Measurements from ENCODE around the gene PCDH15. TPM values are rescaled to one million over a fixed set of nuclear protein-coding genes. Genes with fewer than 3 reads are reported as not detected.

The PCDH15 gene
- polyA plus RNA-seq, 1 of the 3 experiments (the other 2 are of a cell fraction), result 0.03 TPM

GRCh38 chr10:54319341-54319740 lies 481.7 kb downstream of the PCDH15 start:
- Histone ChIP-seq H3K79me2 (ENCODE audit: insufficient read depth) (no peaks in the 10 kb centered on the region), H3K4me2 (no peak overlapping the region), H3K27ac (ENCODE audit: low read depth in 2 of 2, low read length in 1 of 2) (no peak overlapping the region), H4K20me1 (ENCODE audit: insufficient read depth) (no peaks in the 10 kb centered on the region), H2AFZ (ENCODE audit: low read depth) (no peak overlapping the region), H3K9me3 (no peaks in the 10 kb centered on the region), H3K4me1 (ENCODE audit: control insufficient read depth in 1 of 2, insufficient read depth in 2 of 2, low read depth in 1 of 2, low read length in 1 of 2) (no peaks in the 10 kb centered on the region; a peak in 1 of 4 replicates), H3K9me2 (no peaks in the 10 kb centered on the region), H3K9ac (no peak overlapping the region), H3F3A (replicated peaks; ENCODE audit: insufficient read depth) (no peaks in the 10 kb centered on the region), H3K4me3 (ENCODE audit: low read depth in 2 of 2, low read length in 1 of 2) (no peak overlapping the region), H3K27me3 (ENCODE audit: insufficient read depth) (no peaks in the 10 kb centered on the region), H3K36me3 (replicated peaks in 1 of 2; ENCODE audit: control insufficient read depth in 1 of 2, insufficient read depth in 2 of 2, low read length in 1 of 2) (no peaks in the 10 kb centered on the region)
- no peak for TF ChIP-seq MEF2A (IDR thresholded peaks at IDR 0.05; ENCODE audit: borderline replicate concordance, low read depth)
- no peak for TF ChIP-seq MAX (IDR thresholded peaks at IDR 0.05; ENCODE audit: low read depth)
- no peak for TF ChIP-seq CHD2 (IDR thresholded peaks at IDR 0.05; ENCODE audit: low read length, partially characterized antibody)
- no peak for TF ChIP-seq RXRA (IDR thresholded peaks at IDR 0.05; ENCODE audit: borderline replicate concordance, low read depth)
- no peak for TF ChIP-seq TCF12 (IDR thresholded peaks at IDR 0.05)
- no peak for TF ChIP-seq JUND (IDR thresholded peaks at IDR 0.05)
- no peak for TF ChIP-seq ELF1 (IDR thresholded peaks at IDR 0.05)
- TF ChIP-seq MXI1 (IDR thresholded peaks at IDR 0.05; ENCODE audit: low read depth, low read length), result no peak
- DNase-seq, result no peak
- ChIA-PET CTCF (no interaction called here), POLR2A (no interaction called here)
- WGBS (ENCODE audit: low lambda C conversion rate), result 49% methylated on average over 2 of the region's 2 CpGs

DNA sequence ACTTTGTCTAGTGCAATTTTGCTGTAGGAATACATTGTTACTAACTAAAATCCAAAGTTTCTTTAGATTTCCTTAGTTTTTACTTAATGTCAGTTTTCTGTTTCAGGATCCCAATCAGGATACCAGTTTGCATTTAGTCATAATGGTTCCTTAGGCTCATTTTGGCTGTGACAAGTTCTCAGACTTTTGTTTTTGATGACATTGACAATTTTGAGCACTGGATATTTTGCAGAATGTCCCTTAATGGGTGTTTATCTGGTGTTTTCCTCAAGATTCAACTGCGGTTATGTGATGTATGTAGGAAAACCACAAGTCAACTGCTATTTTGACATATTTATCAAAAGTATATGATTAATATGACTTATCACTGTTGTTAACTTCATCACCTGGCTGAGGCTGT lies 482.6 kb downstream of the PCDH15 start:
- H3K79me2 ChIP-seq (ENCODE audit: insufficient read depth), result no peaks in the 10 kb centered on the region
- no peak overlapping the region for H3K9ac ChIP-seq
- no peaks in the 10 kb centered on the region for H4K20me1 ChIP-seq (ENCODE audit: insufficient read depth)
- no peaks in the 10 kb centered on the region for H3F3A ChIP-seq (replicated peaks; ENCODE audit: insufficient read depth)
- H3K27ac ChIP-seq (ENCODE audit: low read depth in 2 of 2, low read length in 1 of 2), result no peak overlapping the region
- H3K9me2 ChIP-seq, result no peaks in the 10 kb centered on the region
- no peak for DNase-seq
- TF ChIP-seq RXRA (IDR thresholded peaks at IDR 0.05; ENCODE audit: borderline replicate concordance, low read depth) (no peak), SMC3 (IDR thresholded peaks at IDR 0.05; ENCODE audit: low read depth, low read length) (no peak), ZBTB33 (IDR thresholded peaks at IDR 0.05; ENCODE audit: borderline replicate concordance, low read depth) (no peak), TCF12 (IDR thresholded peaks at IDR 0.05) (no peak), NRF1 (IDR thresholded peaks at IDR 0.05; ENCODE audit: low read depth, low read length) (no peak), RFX5 (IDR thresholded peaks at IDR 0.05; ENCODE audit: low read length) (no peak), GABPA (IDR thresholded peaks at IDR 0.05; ENCODE audit: low read depth) (no peak), RCOR1 (IDR thresholded peaks at IDR 0.05; ENCODE audit: low read length) (no peak), ELF1 (IDR thresholded peaks at IDR 0.05) (no peak), FOXM1 (IDR thresholded peaks at IDR 0.05; ENCODE audit: low read depth) (no peak), MEF2A (IDR thresholded peaks at IDR 0.05; ENCODE audit: borderline replicate concordance, low read depth) (no peak), YY1 (IDR thresholded peaks at IDR 0.05; ENCODE audit: low read depth) (no peak), IRF3 (IDR thresholded peaks at IDR 0.05; ENCODE audit: low read depth, low read length) (no peak), CHD2 (IDR thresholded peaks at IDR 0.05; ENCODE audit: low read length, partially characterized antibody) (no peak), SIN3A (IDR thresholded peaks at IDR 0.05; ENCODE audit: borderline replicate concordance, low read depth, low read length) (no peak), MAX (IDR thresholded peaks at IDR 0.05; ENCODE audit: low read depth) (no peak), NFIC (IDR thresholded peaks at IDR 0.05; ENCODE audit: borderline replicate concordance) (no peak)
- TF ChIP-seq, protein P1, sequence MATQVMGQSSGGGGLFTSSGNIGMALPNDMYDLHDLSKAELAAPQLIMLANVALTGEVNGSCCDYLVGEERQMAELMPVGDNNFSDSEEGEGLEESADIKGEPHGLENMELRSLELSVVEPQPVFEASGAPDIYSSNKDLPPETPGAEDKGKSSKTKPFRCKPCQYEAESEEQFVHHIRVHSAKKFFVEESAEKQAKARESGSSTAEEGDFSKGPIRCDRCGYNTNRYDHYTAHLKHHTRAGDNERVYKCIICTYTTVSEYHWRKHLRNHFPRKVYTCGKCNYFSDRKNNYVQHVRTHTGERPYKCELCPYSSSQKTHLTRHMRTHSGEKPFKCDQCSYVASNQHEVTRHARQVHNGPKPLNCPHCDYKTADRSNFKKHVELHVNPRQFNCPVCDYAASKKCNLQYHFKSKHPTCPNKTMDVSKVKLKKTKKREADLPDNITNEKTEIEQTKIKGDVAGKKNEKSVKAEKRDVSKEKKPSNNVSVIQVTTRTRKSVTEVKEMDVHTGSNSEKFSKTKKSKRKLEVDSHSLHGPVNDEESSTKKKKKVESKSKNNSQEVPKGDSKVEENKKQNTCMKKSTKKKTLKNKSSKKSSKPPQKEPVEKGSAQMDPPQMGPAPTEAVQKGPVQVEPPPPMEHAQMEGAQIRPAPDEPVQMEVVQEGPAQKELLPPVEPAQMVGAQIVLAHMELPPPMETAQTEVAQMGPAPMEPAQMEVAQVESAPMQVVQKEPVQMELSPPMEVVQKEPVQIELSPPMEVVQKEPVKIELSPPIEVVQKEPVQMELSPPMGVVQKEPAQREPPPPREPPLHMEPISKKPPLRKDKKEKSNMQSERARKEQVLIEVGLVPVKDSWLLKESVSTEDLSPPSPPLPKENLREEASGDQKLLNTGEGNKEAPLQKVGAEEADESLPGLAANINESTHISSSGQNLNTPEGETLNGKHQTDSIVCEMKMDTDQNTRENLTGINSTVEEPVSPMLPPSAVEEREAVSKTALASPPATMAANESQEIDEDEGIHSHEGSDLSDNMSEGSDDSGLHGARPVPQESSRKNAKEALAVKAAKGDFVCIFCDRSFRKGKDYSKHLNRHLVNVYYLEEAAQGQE (IDR thresholded peaks at IDR 0.05; ENCODE audit: low read depth, low read length), result no peak
- ChIA-PET CTCF (no interaction called here), POLR2A (no interaction called here)
- H3K9me3 ChIP-seq, result no peaks in the 10 kb centered on the region
- H3K27me3 ChIP-seq (ENCODE audit: insufficient read depth), result no peaks in the 10 kb centered on the region
- H3K4me3 ChIP-seq (ENCODE audit: low read depth in 2 of 2, low read length in 1 of 2), result no peak overlapping the region
- H3K4me2 ChIP-seq, result no peak overlapping the region
- WGBS (ENCODE audit: low lambda C conversion rate), result 45% methylated on average over 1 of the region's 1 CpG
- no peak overlapping the region for H2AFZ ChIP-seq (ENCODE audit: low read depth)
- H3K36me3 ChIP-seq (replicated peaks in 1 of 2; ENCODE audit: control insufficient read depth in 1 of 2, insufficient read depth in 2 of 2, low read length in 1 of 2), result no peaks in the 10 kb centered on the region
- H3K4me1 ChIP-seq (ENCODE audit: control insufficient read depth in 1 of 2, insufficient read depth in 2 of 2, low read depth in 1 of 2, low read length in 1 of 2), result no peaks in the 10 kb centered on the region; a peak in 1 of 4 replicates
